Raji (cell line): Measurements from ENCODE around the gene SLC44A2.
A peak's percentile ranks its signal among the peaks of the same experiment; 100 is the strongest.

ENCODE experiments used
- POLR2A ChIP-seq: IDR thresholded peaks from 2 replicates; pipeline ENCODE4 v1.6.1; 2011; ENCODE audit warnings: low read depth, low read length, control low read depth; ENCODE audit not compliant: insufficient read depth

Gene SLC44A2

GRCh38 chr19:10625003-10625761 is at the start of gene SLC44A2:
SLC44A2 (plus strand) TSS chr19:10625553; CDS start chr19:10625634, 81 bp downstream.
- no peak for TF ChIP-seq POLR2A

GRCh38 chr19:10577951-10578350 is 47.4 kb upstream of the SLC44A2 start:
- no peak for TF ChIP-seq POLR2A

GRCh38 chr19:10580979-10581631 is 44.2 kb upstream of the SLC44A2 start:
- peak; percentile 36; the same call in 1 of the 2 replicates for TF ChIP-seq POLR2A

GRCh38 chr19:10582091-10582490 is 43.3 kb upstream of the SLC44A2 start:
- TF ChIP-seq POLR2A = no peak

GRCh38 chr19:10583036-10583776 is 42.1 kb upstream of the SLC44A2 start:
- no peak for TF ChIP-seq POLR2A

GRCh38 chr19:10586396-10586795 is 39.0 kb upstream of the SLC44A2 start:
- no peak for TF ChIP-seq POLR2A

- TF ChIP-seq POLR2A = no peak
Measured at GRCh38 chr19:10587022-10587838, 38.1 kb upstream of the SLC44A2 start, which contains the start of gene AP1M2. AP1M2 (minus strand) TSS chr19:10587312; CDS start chr19:10587231, 81 bp downstream.

- TF ChIP-seq POLR2A = no peak
Measured at GRCh38 chr19:10587839-10588150, 37.6 kb upstream of the SLC44A2 start.

GRCh38 chr19:10593148-10593547 is 32.2 kb upstream of the SLC44A2 start:
- no peak for TF ChIP-seq POLR2A

GRCh38 chr19:10593820-10594637 is 31.3 kb upstream of the SLC44A2 start:
- TF ChIP-seq POLR2A = no peak

- TF ChIP-seq POLR2A = no peak
Measured at GRCh38 chr19:10600149-10600548, 25.2 kb upstream of the SLC44A2 start.

GRCh38 chr19:10601999-10602329 is 23.4 kb upstream of the SLC44A2 start:
- TF ChIP-seq POLR2A = no peak

GRCh38 chr19:10602330-10603083 is 22.8 kb upstream of the SLC44A2 start:
- TF ChIP-seq POLR2A = peak; percentile 84

- peak; percentile 55; the same call in 1 of the 2 replicates for TF ChIP-seq POLR2A
Measured at GRCh38 chr19:10603084-10603872, 22.1 kb upstream of the SLC44A2 start.
